IPS DF 6.9 (cell line): ENCODE results near the gene COL23A1.
"Not testable (repeated sequence)": the region's sequence is repeated elsewhere in the genome, so short reads cannot be mapped to it uniquely, and the experiment has no call there.

Source experiments
- DNase-seq: peaks from one replicate; pipeline ENCODE4 v3.0.0-alpha.2; 2013; ENCODE audit warnings: low read depth, low spot score
- H3K27ac ChIP-seq: one replicate; pipeline ENCODE4 v1.5.1; 2013; ENCODE audit warnings: low read length, control low read depth
- H3K27me3 ChIP-seq: 2 replicates; pipeline ENCODE4 v1.6.1; 2013; ENCODE audit warnings: mild to moderate bottlenecking, low read length; ENCODE audit not compliant: control insufficient read depth, insufficient read depth
- H3K36me3 ChIP-seq: 2 replicates; pipeline ENCODE4 v1.6.1; 2013; ENCODE audit warnings: low read length; ENCODE audit not compliant: control insufficient read depth, insufficient read depth
- H3K4me1 ChIP-seq: 2 replicates; pipeline ENCODE4 v1.6.1; 2013; ENCODE audit warnings: low read length; ENCODE audit not compliant: control insufficient read depth, insufficient read depth
- H3K4me3 ChIP-seq: 2 replicates; pipeline ENCODE4 v1.5.1; 2013; ENCODE audit warnings: mild to moderate bottlenecking, low read length
- H3K9me3 ChIP-seq: 2 replicates; pipeline ENCODE4 v1.6.1; 2013; ENCODE audit warnings: low read length, inconsistent platforms; ENCODE audit not compliant: control insufficient read depth, insufficient read depth
- WGBS: extraction: QIAGEN DNeasy Blood & Tissue Kit; methylation state at CpG from one replicate; pipeline ENCODE4 v1.1.7; 2013; ENCODE audit warnings: mixed read lengths, missing lambda C conversion rate; ENCODE audit not compliant: insufficient read length, insufficient coverage; 5-methylcytosine and 5-hydroxymethylcytosine counted together

The COL23A1 gene

GRCh38 chr5:178378527-178379484 lies 211.4 kb downstream of the COL23A1 start:
- H3K36me3 ChIP-seq, result no peaks in the 10 kb centered on the region
- DNase-seq, result no peak
- H3K27ac ChIP-seq, result no peak overlapping the region
- no peaks in the 10 kb centered on the region for H3K27me3 ChIP-seq
- H3K9me3 ChIP-seq, result no peaks in the 10 kb centered on the region
- no CpG with 5 or more reads among the region's 14 CpGs for WGBS
- peaks cover under 1% of the 10 kb centered on the region; the same call in 1 of the 2 replicates for H3K4me1 ChIP-seq
- no peak overlapping the region for H3K4me3 ChIP-seq

GRCh38 chr5:178377583-178378270 lies 212.5 kb downstream of the COL23A1 start:
- H3K9me3 ChIP-seq, result no peaks in the 10 kb centered on the region
- no peaks in the 10 kb centered on the region for H3K36me3 ChIP-seq
- no peak overlapping the region for H3K27ac ChIP-seq
- no peaks in the 10 kb centered on the region for H3K4me1 ChIP-seq
- H3K4me3 ChIP-seq, result no peak overlapping the region
- DNase-seq, result no peak
- no CpG with 5 or more reads among the region's 21 CpGs for WGBS
- H3K27me3 ChIP-seq, result no peaks in the 10 kb centered on the region

- Histone ChIP-seq H3K27me3 (no peaks in the 10 kb centered on the region), H3K4me3 (no peak overlapping the region), H3K9me3 (no peaks in the 10 kb centered on the region), H3K27ac (no peak overlapping the region), H3K4me1 (no peaks in the 10 kb centered on the region), H3K36me3 (no peaks in the 10 kb centered on the region)
- WGBS, result no CpG with 5 or more reads among the region's 19 CpGs
- DNase-seq, result no peak
These were observed 213.1 kb downstream of the COL23A1 start for GRCh38 chr5:178376921-178377582.

- DNase-seq, result no peak
- WGBS, result no CpG with 5 or more reads among the region's 13 CpGs
- no peaks in the 10 kb centered on the region for H3K27me3 ChIP-seq
- no peak overlapping the region for H3K4me3 ChIP-seq
- no peaks in the 10 kb centered on the region for H3K36me3 ChIP-seq
- no peaks in the 10 kb centered on the region for H3K9me3 ChIP-seq
- no peak overlapping the region for H3K27ac ChIP-seq
- H3K4me1 ChIP-seq, result no peaks in the 10 kb centered on the region
These were observed 214.8 kb downstream of the COL23A1 start for GRCh38 chr5:178375348-178375747.

- Histone ChIP-seq H3K36me3 (no peaks in the 10 kb centered on the region; the same call in 1 of the 2 replicates), H3K4me3 (no peak overlapping the region), H3K4me1 (no peaks in the 10 kb centered on the region), H3K27me3 (no peaks in the 10 kb centered on the region), H3K9me3 (no peaks in the 10 kb centered on the region), H3K27ac (no peak overlapping the region)
- DNase-seq, result no peak
- no CpG with 5 or more reads among the region's 16 CpGs for WGBS
These were observed 216.5 kb downstream of the COL23A1 start for GRCh38 chr5:178373711-178374110.

- Histone ChIP-seq H3K4me1 (no peaks in the 10 kb centered on the region), H3K27ac (no peak overlapping the region), H3K27me3 (no peaks in the 10 kb centered on the region), H3K9me3 (no peaks in the 10 kb centered on the region), H3K36me3 (no peaks in the 10 kb centered on the region; the same call in 1 of the 2 replicates), H3K4me3 (no peak overlapping the region)
- no CpG with 5 or more reads among the region's 17 CpGs for WGBS
- no peak for DNase-seq
These were observed 218.0 kb downstream of the COL23A1 start for GRCh38 chr5:178372142-178372571.

- no peaks in the 10 kb centered on the region for H3K4me1 ChIP-seq
- no peaks in the 10 kb centered on the region for H3K9me3 ChIP-seq
- H3K36me3 ChIP-seq, result no peaks in the 10 kb centered on the region; the same call in 1 of the 2 replicates
- no peaks in the 10 kb centered on the region for H3K27me3 ChIP-seq
- WGBS, result no CpG with 5 or more reads among the region's 24 CpGs
- no peak overlapping the region for H3K27ac ChIP-seq
- no peak overlapping the region for H3K4me3 ChIP-seq
- DNase-seq, result no peak
These were observed 218.7 kb downstream of the COL23A1 start for GRCh38 chr5:178371362-178372111.

GRCh38 chr5:178370102-178370501 lies 220.1 kb downstream of the COL23A1 start:
- H3K9me3 ChIP-seq, result no peaks in the 10 kb centered on the region
- peaks cover 4% of the 10 kb centered on the region for H3K4me1 ChIP-seq
- DNase-seq, result no peak
- H3K27me3 ChIP-seq, result no peaks in the 10 kb centered on the region
- WGBS, result no CpG with 5 or more reads among the region's 4 CpGs
- H3K4me3 ChIP-seq, result no peak overlapping the region
- no peaks in the 10 kb centered on the region; the same call in 1 of the 2 replicates for H3K36me3 ChIP-seq
- H3K27ac ChIP-seq, result no peak overlapping the region

GRCh38 chr5:178369469-178369868 lies 220.7 kb downstream of the COL23A1 start:
- not testable (repeated sequence) for H3K27ac ChIP-seq, H3K4me1 ChIP-seq, H3K4me3 ChIP-seq, H3K9me3 ChIP-seq, H3K27me3 ChIP-seq, H3K36me3 ChIP-seq, DNase-seq
- no CpG with 5 or more reads among the region's 3 CpGs for WGBS
